ENCODE results near the gene CST7. TPM values are rescaled to one million over a fixed set of nuclear protein-coding genes. Genes with fewer than 3 reads are reported as not detected.

CST7 gene
- total RNA-seq, 2 donors from 2014 or later, result 2.7 to 3.2 TPM

DNA sequence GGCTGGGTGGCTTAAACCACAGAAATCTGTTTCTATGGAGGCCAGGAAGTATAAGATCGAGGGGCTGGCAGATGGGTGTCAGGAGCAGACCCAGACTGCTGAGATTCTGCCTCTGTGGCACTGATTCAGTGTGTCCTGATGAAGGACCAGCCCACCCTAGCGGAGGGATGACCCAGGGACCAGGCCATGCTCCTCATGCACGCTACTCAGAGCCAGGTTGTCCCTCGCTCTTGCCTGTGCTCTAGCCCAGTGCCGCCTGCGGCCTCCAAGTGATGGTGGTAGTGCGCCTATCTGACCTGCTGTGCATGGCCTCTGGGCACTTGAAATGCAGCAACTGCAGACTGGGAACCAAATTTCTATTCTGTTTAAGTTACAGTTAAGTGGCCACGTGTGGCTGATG lies 56.6 kb downstream of the CST7 start:
- TF ChIP-seq, protein P1, sequence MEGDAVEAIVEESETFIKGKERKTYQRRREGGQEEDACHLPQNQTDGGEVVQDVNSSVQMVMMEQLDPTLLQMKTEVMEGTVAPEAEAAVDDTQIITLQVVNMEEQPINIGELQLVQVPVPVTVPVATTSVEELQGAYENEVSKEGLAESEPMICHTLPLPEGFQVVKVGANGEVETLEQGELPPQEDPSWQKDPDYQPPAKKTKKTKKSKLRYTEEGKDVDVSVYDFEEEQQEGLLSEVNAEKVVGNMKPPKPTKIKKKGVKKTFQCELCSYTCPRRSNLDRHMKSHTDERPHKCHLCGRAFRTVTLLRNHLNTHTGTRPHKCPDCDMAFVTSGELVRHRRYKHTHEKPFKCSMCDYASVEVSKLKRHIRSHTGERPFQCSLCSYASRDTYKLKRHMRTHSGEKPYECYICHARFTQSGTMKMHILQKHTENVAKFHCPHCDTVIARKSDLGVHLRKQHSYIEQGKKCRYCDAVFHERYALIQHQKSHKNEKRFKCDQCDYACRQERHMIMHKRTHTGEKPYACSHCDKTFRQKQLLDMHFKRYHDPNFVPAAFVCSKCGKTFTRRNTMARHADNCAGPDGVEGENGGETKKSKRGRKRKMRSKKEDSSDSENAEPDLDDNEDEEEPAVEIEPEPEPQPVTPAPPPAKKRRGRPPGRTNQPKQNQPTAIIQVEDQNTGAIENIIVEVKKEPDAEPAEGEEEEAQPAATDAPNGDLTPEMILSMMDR (IDR thresholded peaks at IDR 0.05), result no peak
- no peaks in the 10 kb centered on the region for H3K27me3 ChIP-seq
- no peak for DNase-seq (ENCODE audit: low spot score)
- peaks cover 34% of the 10 kb centered on the region for H3K36me3 ChIP-seq
- H3K9me3 ChIP-seq, result no peaks in the 10 kb centered on the region
- H3K4me3 ChIP-seq, result no peak overlapping the region
- peak overlapping the region; percentile 22 to 60 for H3K27ac ChIP-seq
- H3K4me1 ChIP-seq, result peaks cover 0 to 25% of the 10 kb centered on the region in 2 donors

DNA sequence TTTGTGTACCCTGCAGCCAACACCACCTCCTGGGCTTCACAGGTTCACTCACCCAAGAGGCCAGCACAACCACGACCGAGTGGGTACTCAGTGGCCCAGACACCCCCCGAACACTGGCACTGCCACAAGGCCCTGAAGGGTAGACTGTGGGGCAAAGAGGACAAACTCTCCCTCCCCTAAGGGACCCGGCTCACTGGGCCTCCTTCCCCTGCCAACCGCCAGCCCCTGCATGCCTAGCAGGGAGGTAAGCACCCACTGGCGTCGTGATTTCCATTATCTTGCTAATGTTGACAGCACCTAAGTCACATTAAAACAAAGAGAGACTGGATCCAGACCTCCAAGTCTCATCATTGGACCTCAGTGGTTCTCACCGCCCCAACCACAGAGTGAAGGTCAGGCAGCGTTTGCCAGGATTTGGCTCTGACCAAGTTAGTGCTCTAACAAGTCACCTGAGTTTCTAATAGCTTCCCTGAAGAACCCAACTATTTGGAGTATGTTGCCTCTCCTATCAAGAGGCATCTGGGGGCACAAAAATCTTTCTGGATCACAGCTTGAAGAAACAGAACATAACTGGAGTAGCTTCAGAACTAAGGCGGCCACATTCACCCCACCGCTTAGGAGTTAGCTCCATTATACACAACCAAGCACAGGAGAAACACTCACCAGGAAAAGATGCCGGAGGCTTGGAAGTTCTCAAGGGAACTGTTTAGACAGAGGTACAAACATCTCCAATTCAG lies 57.5 kb downstream of the CST7 start:
- peak; percentile 44 for DNase-seq (ENCODE audit: low spot score)
- peak overlapping the region in 1 of 2 donors; percentile 60 for H3K27ac ChIP-seq
- H3K4me3 ChIP-seq, result no peak overlapping the region
- H3K9me3 ChIP-seq, result no peaks in the 10 kb centered on the region
- peaks cover 0 to 21% of the 10 kb centered on the region in 2 donors for H3K4me1 ChIP-seq
- peaks cover 38% of the 10 kb centered on the region for H3K36me3 ChIP-seq
- no peaks in the 10 kb centered on the region for H3K27me3 ChIP-seq
- TF ChIP-seq, protein P1 (IDR thresholded peaks at IDR 0.05), result no peak

DNA sequence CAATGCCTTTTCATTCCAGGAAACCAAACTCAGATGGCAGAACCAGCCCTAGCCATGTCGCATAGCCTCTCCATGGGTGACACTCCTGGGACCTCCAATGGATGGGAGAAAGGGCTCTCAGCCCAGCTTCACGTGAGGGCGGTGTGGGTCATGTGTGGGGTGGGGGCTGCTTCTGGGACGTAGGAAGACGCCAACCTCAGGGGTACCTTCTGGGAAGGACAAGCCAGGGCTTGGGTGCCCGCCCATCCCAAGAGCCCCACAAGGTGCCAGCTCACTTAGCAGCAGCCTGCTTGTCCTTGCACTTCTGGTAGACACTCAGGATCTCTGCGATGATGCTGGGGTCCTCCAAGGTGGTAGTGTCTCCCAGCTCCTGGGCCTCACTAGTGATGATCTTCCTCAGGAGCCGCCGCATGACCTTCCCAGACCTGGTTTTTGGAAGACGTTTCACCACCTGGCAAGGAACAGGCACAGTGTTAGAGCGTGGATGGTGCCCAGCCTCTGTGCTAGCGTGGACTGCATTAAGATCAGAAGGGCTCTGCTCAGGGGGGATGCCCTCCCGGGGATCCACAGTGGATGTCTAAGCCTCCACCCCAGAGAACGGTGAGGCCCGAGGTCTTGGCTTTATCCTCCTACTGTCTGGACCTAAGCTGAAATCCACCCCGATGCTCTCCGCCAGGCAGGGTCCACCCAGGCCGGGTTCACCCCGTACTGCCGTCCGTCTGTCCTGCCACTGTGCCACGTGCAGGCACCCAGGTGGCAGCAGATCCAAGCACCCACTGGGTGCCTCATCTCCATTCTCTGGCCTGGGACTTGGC lies 58.6 kb downstream of the CST7 start:
- H3K4me1 ChIP-seq, result peaks cover 0 to 21% of the 10 kb centered on the region in 2 donors
- H3K27ac ChIP-seq, result no peak overlapping the region

DNA sequence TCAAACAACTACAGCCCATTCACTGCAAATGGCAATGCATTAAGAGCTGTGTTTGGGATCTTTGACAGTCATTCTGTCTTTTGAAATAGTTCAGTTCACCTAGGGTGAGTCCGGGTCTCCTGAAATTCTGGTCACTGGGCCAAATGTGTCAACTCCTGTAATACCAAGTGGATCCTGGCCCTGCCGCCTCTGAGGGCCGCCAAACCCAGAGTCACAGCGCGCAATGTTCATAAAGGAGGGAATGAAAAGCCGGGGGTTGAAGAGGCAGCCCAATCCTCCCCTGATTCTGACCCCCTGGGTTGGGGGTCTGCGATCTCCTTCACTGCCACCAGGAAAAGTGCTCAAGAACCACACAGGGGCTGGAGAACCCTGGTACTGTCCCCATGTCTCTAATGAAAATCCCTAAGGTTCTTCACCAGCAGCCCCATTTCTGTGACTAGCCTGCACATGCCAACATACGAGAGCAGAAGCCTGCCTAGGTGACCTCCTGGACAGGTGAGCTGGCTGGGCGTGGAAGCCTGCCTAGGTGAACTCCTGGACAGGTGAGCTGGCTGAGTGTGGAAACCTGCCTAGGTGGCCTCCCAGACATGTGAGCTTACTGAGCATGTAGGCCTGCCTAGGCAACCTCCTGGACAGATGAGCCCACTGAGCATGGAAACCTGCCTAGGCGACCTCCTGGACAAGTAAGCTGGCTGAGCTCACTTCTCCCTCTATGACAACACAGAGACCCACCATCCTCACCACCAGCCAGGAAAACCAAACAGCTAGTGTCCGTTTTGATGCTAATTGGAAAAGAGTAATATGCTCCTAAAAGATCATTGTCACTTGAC lies 59.5 kb downstream of the CST7 start:
- no peaks in the 10 kb centered on the region for H3K27me3 ChIP-seq
- DNase-seq (ENCODE audit: low spot score), result no peak
- H3K27ac ChIP-seq, result peak overlapping the region; percentile 82
- no peak overlapping the region for H3K4me3 ChIP-seq
- TF ChIP-seq, protein P1 (IDR thresholded peaks at IDR 0.05), result no peak
- H3K36me3 ChIP-seq, result peaks cover 58% of the 10 kb centered on the region
- H3K9me3 ChIP-seq, result no peaks in the 10 kb centered on the region
- H3K4me1 ChIP-seq, result peaks cover 0 to 21% of the 10 kb centered on the region in 2 donors

More for the DNA sequence above, 58.6 kb downstream of the CST7 start:
- H3K36me3 ChIP-seq, result peaks cover 49% of the 10 kb centered on the region
- no peak for DNase-seq (ENCODE audit: low spot score)
- TF ChIP-seq, protein P1 (IDR thresholded peaks at IDR 0.05), result no peak
- no peaks in the 10 kb centered on the region for H3K27me3 ChIP-seq
- no peak overlapping the region for H3K4me3 ChIP-seq
- H3K9me3 ChIP-seq, result no peaks in the 10 kb centered on the region

Other genes with a start within 250 kb of the CST7 start
- 10 to 100 TPM; 30.3 to 30.5 TPM for gene APMAP, start 43.5 kb downstream of the CST7 start, total RNA-seq
- gene ACSS1, start 108.9 kb downstream of the CST7 start, total RNA-seq, result 10 to 100 TPM; 25.6 to 26.4 TPM
- gene VSX1, start 132.9 kb downstream of the CST7 start, total RNA-seq, result not detected
- 100 to 1,000 TPM in 1 of 2 donors, 10 to 100 TPM in 1; 75.9 to 116 TPM for gene ENTPD6, start 246.4 kb downstream of the CST7 start, total RNA-seq

All from right atrium auricular region (tissue), 2 donors.